Loucy (cell line): ENCODE measurements around the gene GPR146.

Source experiments
- CTCF ChIP-seq: fragments of 200-600 bp; sonication (generic); conservative IDR thresholded peaks from 2 replicates; pipeline ENCODE4 v1.5.1; 2014; ENCODE audit warnings: mild to moderate bottlenecking, antibody characterized with exemption, low read length
- EZH2phosphoT487 ChIP-seq: fragments of 200-600 bp; IDR thresholded peaks from 2 replicates; pipeline ENCODE4 v1.6.1; 2018; ENCODE audit warnings: antibody characterized with exemption, mild to moderate bottlenecking, moderate library complexity, borderline replicate concordance

GRCh38 chr7:1099154-1099542 is 54.8 kb downstream of the GPR146 start:
- TF ChIP-seq CTCF (no peak), EZH2phosphoT487 (no peak)
